Gastroesophageal sphincter (tissue), 3 donors: Measurements from ENCODE around the gene CCDC177.

Source experiments
- CTCF ChIP-seq, 4 experiments: fragments of 200-600 bp in 2 of 4; fragments of 450-650 bp in 2 of 4; sonication (generic) in 1 of 4; IDR thresholded peaks; one replicate each; pipeline ENCODE4 v1.5.1; 2017 to 2019; ENCODE audit warnings: antibody characterized with exemption in 4 of 4, mild to moderate bottlenecking in 2 of 4, moderate library complexity in 2 of 4
- EP300 ChIP-seq: sonication (generic); formaldehyde crosslinking; IDR thresholded peaks from one replicate; pipeline ENCODE4 v1.6.1; 2017; ENCODE audit warnings: antibody characterized with exemption, mild to moderate bottlenecking
- POLR2A ChIP-seq, 2 donors: fragments of 450-650 bp; IDR thresholded peaks; one replicate each; pipeline ENCODE4 v1.6.1; 2017; ENCODE audit warnings: antibody characterized with exemption in 2 of 2, mild to moderate bottlenecking in 2 of 2, moderate library complexity in 1 of 2
- POLR2AphosphoS5 ChIP-seq: sonication (generic); formaldehyde crosslinking; IDR thresholded peaks from one replicate; pipeline ENCODE4 v1.6.1; 2017; ENCODE audit warnings: antibody characterized with exemption

GRCh38 chr14:69554500-69554899 is 20.2 kb downstream of the CCDC177 start:
- TF ChIP-seq CTCF (IDR thresholded peaks at IDR 0.05) (no peak), POLR2A (IDR thresholded peaks at IDR 0.05) (no peak), POLR2AphosphoS5 (no peak), EP300 (no peak)
